ENCODE measurements around the gene STK4.

DNA sequence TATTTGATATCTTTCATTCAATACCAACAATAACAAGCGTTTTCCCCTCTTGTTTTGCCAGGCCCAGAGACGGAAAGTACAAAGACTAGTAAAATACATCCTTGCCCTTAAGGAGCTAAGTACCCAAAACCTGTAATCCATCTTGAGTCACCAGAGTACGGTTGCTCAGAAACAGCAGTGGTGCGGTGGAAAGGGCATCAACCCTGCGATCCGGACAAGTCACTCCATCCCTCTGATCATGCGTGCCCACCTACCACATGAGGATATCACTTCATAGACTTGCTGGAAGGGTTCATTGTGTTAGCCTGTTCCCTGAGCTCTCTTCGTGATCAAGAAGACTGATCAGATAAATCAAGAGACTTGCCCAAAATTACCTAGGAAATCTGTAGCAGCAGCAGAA is 8.0 kb upstream of the STK4 start:
- TF ChIP-seq TAF1 (IDR thresholded peaks at IDR 0.05; ENCODE audit: borderline replicate concordance, low read depth, low read length) = no peak
- no peak for TF ChIP-seq POLR2A (IDR thresholded peaks at IDR 0.05; ENCODE audit: low read depth, low read length)
